Ishikawa (cell line): ENCODE data around the gene ITIH3.

Experiments used
- CEBPB ChIP-seq: IDR thresholded peaks from 2 replicates; pipeline ENCODE4 v1.6.1; 2012
- CREB1 ChIP-seq: IDR thresholded peaks from 2 replicates; pipeline ENCODE4 v1.6.1; 2012; ENCODE audit warnings: low read depth
- EGR1 ChIP-seq: IDR thresholded peaks from 2 replicates; pipeline ENCODE4 v1.6.1; 2012
- EP300 ChIP-seq: IDR thresholded peaks from 2 replicates; pipeline ENCODE4 v1.6.1; 2012; ENCODE audit warnings: borderline replicate concordance
- FOXM1 ChIP-seq: IDR thresholded peaks from 2 replicates; pipeline ENCODE4 v1.6.1; 2012; ENCODE audit warnings: low read depth, borderline replicate concordance
- MAX ChIP-seq: IDR thresholded peaks from 2 replicates; pipeline ENCODE4 v1.6.1; 2012
- NFIC ChIP-seq: IDR thresholded peaks from 2 replicates; pipeline ENCODE4 v1.6.1; 2012
- RAD21 ChIP-seq: IDR thresholded peaks from 2 replicates; pipeline ENCODE4 v1.6.1; 2012; ENCODE audit warnings: low read depth
- REST ChIP-seq: IDR thresholded peaks from 2 replicates; pipeline ENCODE4 v1.6.1; 2012; ENCODE audit warnings: low read depth, mild to moderate bottlenecking
- TAF1 ChIP-seq: IDR thresholded peaks from 2 replicates; pipeline ENCODE4 v1.6.1; 2012; ENCODE audit warnings: low read depth, mild to moderate bottlenecking
- TCF12 ChIP-seq: IDR thresholded peaks from 2 replicates; pipeline ENCODE4 v1.6.1; 2012; ENCODE audit warnings: low read depth
- TEAD4 ChIP-seq: IDR thresholded peaks from 2 replicates; pipeline ENCODE4 v1.6.1; 2012
- YY1 ChIP-seq: IDR thresholded peaks from 2 replicates; pipeline ENCODE4 v1.6.1; 2012; ENCODE audit warnings: low read depth
- ZBTB7A ChIP-seq: IDR thresholded peaks from 2 replicates; pipeline ENCODE4 v1.6.1; 2012; ENCODE audit warnings: low read depth
- TF ChIP-seq, protein P1 (sequence below): IDR thresholded peaks from 2 replicates; pipeline ENCODE4 v1.6.1; 2012

The ITIH3 gene

DNA sequence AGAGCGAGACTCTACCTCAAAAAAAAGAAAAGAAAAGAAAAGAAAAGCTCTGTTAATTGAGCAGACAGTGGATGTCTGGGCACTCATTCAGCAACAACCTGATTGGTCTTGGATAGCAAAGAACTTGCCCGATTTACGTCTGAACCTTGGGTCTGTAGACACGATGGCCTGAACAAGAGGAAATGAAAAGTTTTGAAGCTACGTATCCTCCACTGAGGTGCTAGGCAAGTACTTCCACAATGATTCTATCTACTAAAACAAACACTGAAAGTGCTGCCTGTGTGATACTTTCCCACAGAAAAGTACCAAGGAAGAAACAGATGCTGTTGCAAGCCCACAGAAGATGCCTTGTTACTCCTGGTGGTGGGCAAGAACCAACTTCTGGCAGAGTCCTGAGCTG lies 62.1 kb downstream of the ITIH3 start:
- no peak for TF ChIP-seq CEBPB
- no peak for TF ChIP-seq MAX
- TF ChIP-seq, protein P1, sequence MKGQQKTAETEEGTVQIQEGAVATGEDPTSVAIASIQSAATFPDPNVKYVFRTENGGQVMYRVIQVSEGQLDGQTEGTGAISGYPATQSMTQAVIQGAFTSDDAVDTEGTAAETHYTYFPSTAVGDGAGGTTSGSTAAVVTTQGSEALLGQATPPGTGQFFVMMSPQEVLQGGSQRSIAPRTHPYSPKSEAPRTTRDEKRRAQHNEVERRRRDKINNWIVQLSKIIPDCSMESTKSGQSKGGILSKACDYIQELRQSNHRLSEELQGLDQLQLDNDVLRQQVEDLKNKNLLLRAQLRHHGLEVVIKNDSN: no peak
- TF ChIP-seq CREB1: no peak
- no peak for TF ChIP-seq TEAD4
- no peak for TF ChIP-seq REST
- no peak for TF ChIP-seq EGR1
- TF ChIP-seq YY1: no peak
- TF ChIP-seq TAF1: no peak
- no peak for TF ChIP-seq RAD21
- TF ChIP-seq TCF12: no peak
- no peak for TF ChIP-seq EP300
- no peak for TF ChIP-seq ZBTB7A
- no peak for TF ChIP-seq NFIC
- no peak for TF ChIP-seq FOXM1

GRCh38 chr3:52857133-52857532 lies 62.5 kb downstream of the ITIH3 start:
- TF ChIP-seq NFIC (no peak), TEAD4 (no peak), ZBTB7A (no peak), REST (no peak), TCF12 (no peak), EGR1 (no peak), TAF1 (no peak), RAD21 (no peak), EP300 (no peak), YY1 (no peak), CREB1 (no peak), FOXM1 (no peak), MAX (no peak), CEBPB (no peak)
- TF ChIP-seq, protein P1: no peak

GRCh38 chr3:52857864-52858263 lies 63.3 kb downstream of the ITIH3 start:
- no peak for TF ChIP-seq RAD21
